ENCODE results near the gene CARNS1.

Gene CARNS1

GRCh38 chr11:67448220-67448609 lies 32.7 kb downstream of the CARNS1 start:
- TF ChIP-seq, protein P1, sequence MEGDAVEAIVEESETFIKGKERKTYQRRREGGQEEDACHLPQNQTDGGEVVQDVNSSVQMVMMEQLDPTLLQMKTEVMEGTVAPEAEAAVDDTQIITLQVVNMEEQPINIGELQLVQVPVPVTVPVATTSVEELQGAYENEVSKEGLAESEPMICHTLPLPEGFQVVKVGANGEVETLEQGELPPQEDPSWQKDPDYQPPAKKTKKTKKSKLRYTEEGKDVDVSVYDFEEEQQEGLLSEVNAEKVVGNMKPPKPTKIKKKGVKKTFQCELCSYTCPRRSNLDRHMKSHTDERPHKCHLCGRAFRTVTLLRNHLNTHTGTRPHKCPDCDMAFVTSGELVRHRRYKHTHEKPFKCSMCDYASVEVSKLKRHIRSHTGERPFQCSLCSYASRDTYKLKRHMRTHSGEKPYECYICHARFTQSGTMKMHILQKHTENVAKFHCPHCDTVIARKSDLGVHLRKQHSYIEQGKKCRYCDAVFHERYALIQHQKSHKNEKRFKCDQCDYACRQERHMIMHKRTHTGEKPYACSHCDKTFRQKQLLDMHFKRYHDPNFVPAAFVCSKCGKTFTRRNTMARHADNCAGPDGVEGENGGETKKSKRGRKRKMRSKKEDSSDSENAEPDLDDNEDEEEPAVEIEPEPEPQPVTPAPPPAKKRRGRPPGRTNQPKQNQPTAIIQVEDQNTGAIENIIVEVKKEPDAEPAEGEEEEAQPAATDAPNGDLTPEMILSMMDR (IDR thresholded peaks at IDR 0.05; ENCODE audit: low read depth, low read length): no peak
- H3K4me3 ChIP-seq (ENCODE audit: low read depth, low read length): no peak overlapping the region

- TF ChIP-seq, protein P1 (IDR thresholded peaks at IDR 0.05; ENCODE audit: low read depth, low read length): no peak
- no peak overlapping the region for H3K4me3 ChIP-seq (ENCODE audit: low read depth, low read length)
Measured at GRCh38 chr11:67449116-67449844, 33.8 kb downstream of the CARNS1 start.

GRCh38 chr11:67450796-67451657 lies 35.5 kb downstream of the CARNS1 start:
- TF ChIP-seq, protein P1 (IDR thresholded peaks at IDR 0.05; ENCODE audit: low read depth, low read length): no peak

GRCh38 chr11:67451658-67451976 lies 36.1 kb downstream of the CARNS1 start:
- TF ChIP-seq, protein P1 (IDR thresholded peaks at IDR 0.05; ENCODE audit: low read depth, low read length): no peak
- no peak overlapping the region for H3K4me3 ChIP-seq (ENCODE audit: low read depth, low read length)

More at GRCh38 chr11:67450796-67451657, 35.5 kb downstream of the CARNS1 start:
- no peak overlapping the region for H3K4me3 ChIP-seq (ENCODE audit: low read depth, low read length)

GRCh38 chr11:67452141-67452952 lies 36.9 kb downstream of the CARNS1 start, which contains the start of gene GPR152:
TSS of gene GPR152 (minus strand) at chr11:67452729. CDS start at chr11:67452724, 5 bp downstream.
- TF ChIP-seq, protein P1 (IDR thresholded peaks at IDR 0.05; ENCODE audit: low read depth, low read length): no peak
- no peak within 1 kb of the TSS for H3K4me3 ChIP-seq (ENCODE audit: low read depth, low read length)

DNA sequence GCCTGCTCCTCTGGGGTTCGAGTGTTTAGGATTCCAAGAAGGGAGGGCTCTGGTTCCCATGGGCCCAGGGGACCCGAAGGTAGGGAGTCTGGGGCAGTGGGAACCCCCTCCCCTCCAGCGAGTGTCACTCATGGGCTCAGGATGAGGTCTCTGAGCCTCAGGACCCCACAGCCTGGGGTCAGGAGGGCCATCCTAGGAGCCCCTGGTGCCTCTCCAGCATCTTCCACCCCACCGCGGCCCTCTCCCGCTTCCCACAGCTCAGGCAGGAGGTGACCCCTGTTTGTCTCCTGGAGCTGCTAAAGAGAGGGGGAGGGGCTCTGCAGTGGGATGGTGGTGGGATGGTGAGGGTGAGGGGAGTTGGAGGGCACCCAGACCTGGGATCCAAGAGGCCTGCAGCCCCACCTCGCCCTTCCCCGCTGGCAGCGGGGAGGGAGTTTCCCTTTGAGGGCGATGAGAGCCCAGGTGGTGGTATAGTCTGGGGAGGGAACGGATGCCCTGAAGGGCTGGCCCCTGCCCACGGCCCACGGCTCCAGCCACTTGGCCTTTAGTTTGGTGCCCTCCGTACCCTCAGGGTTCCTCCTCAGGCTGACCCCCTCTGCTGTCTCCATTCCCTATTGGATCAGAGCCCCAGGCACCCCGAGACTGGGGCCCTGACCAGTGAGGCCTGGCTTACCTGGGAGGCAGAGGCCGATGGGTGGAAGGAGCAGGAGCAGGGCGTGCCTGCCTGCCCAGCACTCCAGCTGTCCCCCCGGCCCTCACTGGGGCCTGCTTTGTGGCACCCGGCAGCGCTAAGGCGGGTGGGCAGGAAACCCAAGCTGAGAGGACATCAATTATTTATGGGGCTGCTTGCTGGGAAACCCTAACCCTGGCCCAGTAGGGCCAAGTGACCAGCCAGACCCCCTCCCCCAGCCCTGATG lies 38.6 kb downstream of the CARNS1 start:
- TF ChIP-seq, protein P1 (IDR thresholded peaks at IDR 0.05; ENCODE audit: low read depth, low read length): no peak
- no peak overlapping the region for H3K4me3 ChIP-seq (ENCODE audit: low read depth, low read length)

Data from WI38 (cell line).